Ascending aorta (tissue), 2 donors: ENCODE data around the gene GYPC. TPM values are rescaled to one million over a fixed set of nuclear protein-coding genes. Genes with fewer than 3 reads are reported as not detected.
A peak's percentile ranks its signal among the peaks of the same experiment; 100 is the strongest.

Source experiments
- DNase-seq, 2 donors: peaks; one replicate each; pipeline ENCODE4 v3.0.0-alpha.2; 2019; ENCODE audit warnings: low spot score in 2 of 2
- H3K27ac ChIP-seq, 2 donors: fragments of 200-600 bp; sonication (generic); one replicate each; pipeline ENCODE4 v1.5.1; 2016 to 2017; ENCODE audit warnings: mild to moderate bottlenecking in 1 of 2
- H3K27me3 ChIP-seq: fragments of 200-600 bp; sonication (generic); one replicate; pipeline ENCODE4 v1.5.1; 2017
- H3K36me3 ChIP-seq, 2 donors: fragments of 200-600 bp; sonication (generic); one replicate each; pipeline ENCODE4 v1.5.1; 2016
- H3K4me1 ChIP-seq, 2 donors: fragments of 200-600 bp; sonication (generic); one replicate each; pipeline ENCODE4 v1.5.1; 2016 to 2017; ENCODE audit warnings: mild to moderate bottlenecking in 1 of 2
- H3K4me3 ChIP-seq, 2 donors: fragments of 200-600 bp; sonication (generic); one replicate each; pipeline ENCODE4 v1.5.1; 2016 to 2017; ENCODE audit warnings: mild to moderate bottlenecking in 1 of 2
- H3K9me3 ChIP-seq, 2 donors: fragments of 200-600 bp; sonication (generic); one replicate each; pipeline ENCODE4 v1.5.1; 2016
- CTCF ChIP-seq, 3 experiments: fragments of 200-600 bp in 2 of 3; fragments of 450-650 bp in 1 of 3; sonication (generic) in 2 of 3; IDR thresholded peaks; one replicate each; pipeline ENCODE4 v1.5.1; 2016 to 2019; ENCODE audit warnings: antibody characterized with exemption in 3 of 3, mild to moderate bottlenecking in 1 of 3, moderate library complexity in 1 of 3
- intact Hi-C: fragments of 100-400 bp; cut with DNase I; formaldehyde crosslinking; loops from one replicate; pipeline ENCODE4 v1.15.1; 2023
- total RNA-seq: library from RNA; depleted of rRNA; stranded (reverse); fragments of >200 nt; gene quantifications from one replicate; pipeline ENCODE4 v1.1.0, GENCODE V29; 2016

Gene GYPC
- total RNA-seq, 1 donor from 2014 or later, result 94.7 TPM

DNA sequence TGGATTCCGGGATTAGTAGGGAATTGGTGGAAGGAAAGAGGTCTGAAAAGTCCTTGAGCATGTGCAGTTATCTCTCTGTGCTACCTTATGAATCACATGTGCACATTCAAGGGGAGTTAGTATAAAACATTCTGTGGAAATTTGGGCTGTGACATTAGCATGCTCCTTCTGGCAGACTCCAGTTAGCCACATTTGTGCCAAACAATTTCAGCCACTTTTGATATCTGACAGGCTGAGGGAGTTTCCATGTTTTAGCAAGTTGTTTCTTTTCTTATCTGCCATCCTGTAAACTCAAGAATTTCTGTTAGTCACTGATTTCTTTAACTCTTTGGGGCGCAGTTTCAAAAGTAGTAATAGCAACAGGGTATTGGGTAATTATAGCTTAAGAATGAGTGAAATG is 28.3 kb upstream of the GYPC start:
- H3K27me3 ChIP-seq, result no peaks in the 10 kb centered on the region
- no peaks in the 10 kb centered on the region for H3K9me3 ChIP-seq
- TF ChIP-seq CTCF (IDR thresholded peaks at IDR 0.05), result no peak
- no peak overlapping the region for H3K4me3 ChIP-seq
- H3K36me3 ChIP-seq, result no peaks in the 10 kb centered on the region
- no peak for DNase-seq
- no peak overlapping the region for H3K27ac ChIP-seq
- H3K4me1 ChIP-seq, result no peaks in the 10 kb centered on the region
- intact Hi-C loops, result no loop called here

GRCh38 chr2:126634273-126634861 is 21.6 kb upstream of the GYPC start:
- Histone ChIP-seq H3K27me3 (no peaks in the 10 kb centered on the region), H3K27ac (no peak overlapping the region), H3K4me3 (no peak overlapping the region), H3K36me3 (no peaks in the 10 kb centered on the region), H3K9me3 (no peaks in the 10 kb centered on the region), H3K4me1 (peaks cover 0 to 3% of the 10 kb centered on the region in 2 donors)
- DNase-seq, result no peak
- intact Hi-C loops, result no loop called here
- TF ChIP-seq CTCF (IDR thresholded peaks at IDR 0.05), result peak in 1 of 3 experiments; percentile 29

DNA sequence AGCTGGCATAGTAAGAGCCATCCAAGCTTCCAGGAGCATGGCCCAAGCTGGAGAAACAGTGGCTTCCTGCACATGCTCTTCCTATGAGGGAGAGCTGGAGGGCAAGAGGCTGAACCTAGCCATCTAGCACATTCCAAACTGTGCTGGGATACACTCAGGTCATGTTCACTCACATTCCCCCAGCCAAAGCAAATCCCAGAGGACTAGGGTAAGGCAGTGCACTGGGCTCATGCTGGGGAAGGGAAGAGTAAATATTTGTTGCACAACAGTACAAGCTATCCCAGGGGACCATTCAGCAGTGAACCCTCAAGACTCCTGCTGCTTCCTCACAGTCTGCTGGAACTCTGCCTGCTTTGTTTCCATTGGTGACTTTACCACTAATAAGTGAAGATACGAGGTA is 20.7 kb upstream of the GYPC start:
- Histone ChIP-seq H3K9me3 (no peaks in the 10 kb centered on the region), H3K27ac (no peak overlapping the region), H3K4me1 (peaks cover 0 to 3% of the 10 kb centered on the region in 2 donors), H3K4me3 (no peak overlapping the region), H3K36me3 (no peaks in the 10 kb centered on the region), H3K27me3 (no peaks in the 10 kb centered on the region)
- TF ChIP-seq CTCF (IDR thresholded peaks at IDR 0.05), result no peak
- intact Hi-C loops, result no loop called here
- DNase-seq, result no peak

DNA sequence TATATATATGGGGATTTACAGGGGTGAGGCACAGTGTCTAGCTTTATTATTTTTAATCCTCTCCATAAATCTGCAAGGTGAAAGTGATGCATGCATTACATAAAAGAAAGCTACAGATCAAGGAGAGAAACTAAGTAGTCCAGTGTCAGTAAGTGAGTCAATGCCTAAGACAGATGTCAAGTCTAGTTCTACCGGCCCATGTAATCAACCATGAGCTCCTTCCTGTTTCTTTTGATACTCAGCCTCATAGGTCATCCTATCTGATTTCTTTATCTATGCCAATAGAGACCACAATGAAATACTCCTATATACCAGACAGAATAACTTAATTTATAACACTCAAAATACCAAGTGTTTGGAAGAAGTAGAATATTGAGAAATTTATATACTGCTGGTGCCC is 20.2 kb upstream of the GYPC start:
- no peak for DNase-seq
- Histone ChIP-seq H3K36me3 (no peaks in the 10 kb centered on the region), H3K4me1 (peaks cover 0 to 3% of the 10 kb centered on the region in 2 donors), H3K27me3 (no peaks in the 10 kb centered on the region), H3K27ac (no peak overlapping the region), H3K9me3 (no peaks in the 10 kb centered on the region), H3K4me3 (no peak overlapping the region)
- intact Hi-C loops, result no loop called here
- no peak for TF ChIP-seq CTCF (IDR thresholded peaks at IDR 0.05)

DNA sequence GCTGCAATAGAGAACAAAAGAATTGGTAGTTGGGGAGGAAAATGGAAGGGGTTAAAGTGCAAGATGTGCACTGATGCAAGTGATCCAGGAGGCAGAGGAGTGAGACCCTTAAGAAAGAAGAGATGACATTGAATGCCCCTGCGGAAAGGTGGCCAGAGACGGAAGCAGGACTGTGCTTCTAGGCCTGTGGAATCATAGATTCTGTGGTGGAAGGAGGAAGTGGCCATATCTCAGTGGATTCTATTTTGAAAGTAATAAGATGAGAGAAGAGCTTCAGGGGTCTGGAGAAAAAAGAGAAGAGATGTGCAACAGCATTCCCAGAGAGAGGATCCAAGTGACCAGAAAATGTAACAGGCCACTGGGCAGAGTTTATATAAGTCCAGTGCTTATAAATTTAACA is 18.6 kb upstream of the GYPC start:
- intact Hi-C loops, result no loop called here
- no peaks in the 10 kb centered on the region for H3K27me3 ChIP-seq
- no peak for TF ChIP-seq CTCF (IDR thresholded peaks at IDR 0.05)
- DNase-seq, result no peak
- no peaks in the 10 kb centered on the region for H3K36me3 ChIP-seq
- peaks cover 0 to 3% of the 10 kb centered on the region in 2 donors for H3K4me1 ChIP-seq
- H3K9me3 ChIP-seq, result no peaks in the 10 kb centered on the region
- H3K27ac ChIP-seq, result no peak overlapping the region
- H3K4me3 ChIP-seq, result no peak overlapping the region

DNA sequence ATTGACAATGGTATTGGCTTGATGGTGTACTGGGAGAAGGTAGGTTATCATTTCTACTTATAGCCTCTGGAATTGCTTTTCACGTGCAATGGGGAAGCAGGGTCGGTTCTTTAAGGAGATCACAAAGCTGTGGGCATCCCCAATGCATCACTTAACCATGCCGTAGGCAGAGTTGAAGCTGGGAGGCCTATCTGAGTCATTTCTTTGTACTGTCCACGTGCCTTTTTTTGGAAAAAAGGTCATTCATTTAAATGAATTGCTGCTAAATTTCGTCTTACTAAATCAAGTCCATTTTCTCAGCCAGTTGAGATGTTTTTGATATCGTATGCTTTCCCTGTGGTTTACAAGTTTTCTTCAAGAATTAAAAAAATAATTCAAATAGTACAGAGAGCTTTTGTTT is 17.2 kb upstream of the GYPC start:
- H3K27me3 ChIP-seq, result no peaks in the 10 kb centered on the region
- intact Hi-C loops, result no loop called here
- no peak for DNase-seq

More for the DNA sequence above, 17.2 kb upstream of the GYPC start:
- H3K4me3 ChIP-seq, result no peak overlapping the region
- H3K9me3 ChIP-seq, result no peaks in the 10 kb centered on the region
- no peaks in the 10 kb centered on the region for H3K36me3 ChIP-seq
- no peak overlapping the region for H3K27ac ChIP-seq
- no peak for TF ChIP-seq CTCF (IDR thresholded peaks at IDR 0.05)
- H3K4me1 ChIP-seq, result peaks cover 0 to 3% of the 10 kb centered on the region in 2 donors
